HG03066 (cell line): ENCODE measurements around the gene STOM.

Source experiments
- ATAC-seq: cut with Tn5 transposase; IDR thresholded peaks from one replicate; pipeline ENCODE4 v1.9.1; 2021; ENCODE audit warnings: low read depth; ENCODE audit not compliant: unreplicated experiment

Gene STOM

DNA sequence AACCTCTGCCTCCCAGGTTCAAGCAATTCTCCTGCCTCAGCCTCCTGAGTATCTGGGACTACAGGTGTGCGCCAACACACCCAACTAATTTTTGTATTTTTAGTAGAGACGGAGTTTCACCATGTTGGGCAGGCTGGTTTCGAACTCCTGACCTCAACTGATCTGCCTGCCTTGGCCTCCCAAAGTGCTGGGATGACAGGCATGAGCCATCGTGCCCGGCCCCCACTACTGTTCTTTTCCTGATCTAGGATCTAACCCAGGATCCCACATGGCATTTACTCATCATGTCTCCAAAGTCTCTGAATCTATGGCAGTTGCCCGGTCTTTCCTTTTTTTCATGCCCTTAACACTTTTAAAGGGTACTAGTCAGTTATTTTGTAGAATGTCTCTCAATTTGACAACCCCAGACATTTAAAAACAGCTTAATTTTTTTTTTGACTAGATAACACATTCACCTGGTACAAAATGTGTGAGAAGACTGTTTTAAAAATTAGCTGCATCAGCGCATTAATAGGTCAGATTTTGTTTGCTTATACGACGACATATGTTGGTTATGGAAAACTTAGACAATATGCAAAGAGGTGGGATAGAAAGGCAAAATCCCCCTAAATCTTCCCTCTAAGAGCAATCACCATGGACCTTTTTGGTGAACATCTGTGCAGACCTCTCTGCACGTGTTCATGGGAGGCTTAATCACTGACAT is 46.5 kb downstream of the STOM start:
- no peak for ATAC-seq

DNA sequence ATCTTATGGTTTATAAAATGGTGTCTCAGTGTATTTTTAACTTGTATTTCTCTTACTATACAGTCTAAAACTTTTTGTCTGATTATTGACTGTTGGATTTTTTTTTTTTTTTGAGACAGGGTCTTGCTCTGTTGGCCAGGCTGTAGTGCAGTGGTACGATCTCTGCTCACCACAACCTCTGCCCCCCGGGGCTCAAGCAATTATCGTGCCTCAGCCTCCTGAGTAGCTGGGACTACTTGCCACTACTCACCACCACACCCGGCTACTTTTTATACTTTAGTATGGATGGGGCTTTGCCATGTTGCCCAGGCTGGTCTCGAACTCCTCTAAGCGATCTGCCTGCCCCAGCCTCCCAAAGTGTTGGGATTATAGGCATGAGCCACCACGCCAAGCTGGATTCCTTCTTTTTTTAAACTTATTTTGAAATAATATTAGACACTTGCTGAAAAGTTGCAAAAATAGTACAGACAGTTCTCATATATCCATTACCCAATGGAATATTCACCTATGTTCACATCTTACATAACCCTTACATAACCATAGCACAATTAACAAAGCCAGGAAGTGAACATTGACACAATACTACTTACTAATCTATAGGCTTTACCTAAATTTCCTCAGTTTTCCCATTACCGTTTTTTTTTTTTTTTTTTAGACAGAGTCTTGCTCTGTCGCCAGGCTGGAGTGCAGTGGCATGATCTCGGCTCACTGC is 47.2 kb downstream of the STOM start:
- no peak for ATAC-seq

DNA sequence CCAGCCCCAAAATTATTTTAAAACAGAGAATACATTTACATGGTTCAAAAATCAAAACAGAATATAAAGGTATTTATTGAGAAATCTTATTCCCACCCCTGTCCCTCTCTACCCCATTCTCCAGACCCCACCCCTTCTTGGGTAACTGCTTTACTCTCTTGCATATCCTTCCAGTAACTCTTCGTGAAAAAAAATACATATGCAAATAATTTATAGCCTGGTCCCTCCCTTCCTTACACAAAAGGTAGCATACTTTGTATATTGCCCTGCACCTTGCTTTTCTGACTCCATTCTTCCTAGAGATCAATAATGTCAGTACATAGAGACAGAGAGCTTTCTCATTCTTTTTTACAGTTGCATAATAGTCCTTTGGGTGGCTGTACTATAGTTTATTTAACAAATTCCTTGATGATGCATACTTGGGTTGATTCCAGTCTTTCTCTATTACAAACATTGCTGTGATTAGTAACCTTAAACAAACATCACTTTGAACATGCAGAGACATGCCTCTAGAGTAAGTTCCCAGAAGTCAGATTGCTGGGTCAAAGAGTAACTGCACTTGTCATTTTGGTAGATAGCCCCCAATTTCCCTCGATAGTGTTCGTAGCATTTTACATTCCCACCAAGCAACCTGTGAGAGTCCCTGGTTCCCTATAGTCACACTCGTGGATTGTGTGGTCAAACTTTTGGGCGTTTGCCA is 47.9 kb downstream of the STOM start:
- no peak for ATAC-seq

DNA sequence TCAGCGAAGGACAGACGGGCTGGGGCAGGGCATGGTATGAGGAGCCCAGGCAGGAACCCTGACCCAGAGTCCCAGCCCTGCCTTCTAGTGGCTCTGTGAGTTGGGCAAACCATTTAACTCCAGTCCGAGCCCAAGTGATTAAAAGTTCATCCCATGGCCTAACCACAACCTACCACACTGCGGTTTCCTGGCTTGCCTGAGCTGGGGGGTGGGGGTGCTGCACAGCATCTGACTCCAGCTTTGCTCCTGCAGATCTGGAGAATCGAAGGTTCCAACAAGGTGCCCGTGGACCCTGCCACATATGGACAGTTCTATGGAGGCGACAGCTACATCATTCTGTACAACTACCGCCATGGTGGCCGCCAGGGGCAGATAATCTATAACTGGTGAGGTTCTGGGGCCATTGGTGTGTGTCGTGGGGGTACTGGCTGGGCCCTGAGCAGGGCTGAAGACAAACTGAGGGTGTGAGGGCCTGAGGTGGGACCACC is 49.0 kb downstream of the STOM start:
- ATAC-seq: no peak

DNA sequence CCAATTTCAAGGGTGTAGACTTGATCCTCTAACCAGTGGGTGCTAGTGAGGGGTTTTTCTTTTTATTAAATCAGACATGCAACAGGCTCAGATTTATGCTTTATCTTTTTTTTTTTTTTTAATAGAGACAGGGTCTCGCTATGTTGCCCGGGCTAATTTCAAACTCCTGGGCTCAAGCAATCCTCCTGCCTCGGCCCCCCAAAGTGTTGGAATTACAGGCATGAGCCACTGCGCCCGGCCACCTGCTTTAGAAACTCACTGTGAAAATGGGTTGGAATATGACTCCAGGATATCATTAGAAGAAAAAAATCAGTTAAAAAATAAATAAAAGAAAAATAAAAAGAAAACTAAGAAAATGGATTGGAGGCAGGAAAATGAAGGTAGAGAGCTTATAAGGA is 50.7 kb downstream of the STOM start:
- ATAC-seq: no peak

DNA sequence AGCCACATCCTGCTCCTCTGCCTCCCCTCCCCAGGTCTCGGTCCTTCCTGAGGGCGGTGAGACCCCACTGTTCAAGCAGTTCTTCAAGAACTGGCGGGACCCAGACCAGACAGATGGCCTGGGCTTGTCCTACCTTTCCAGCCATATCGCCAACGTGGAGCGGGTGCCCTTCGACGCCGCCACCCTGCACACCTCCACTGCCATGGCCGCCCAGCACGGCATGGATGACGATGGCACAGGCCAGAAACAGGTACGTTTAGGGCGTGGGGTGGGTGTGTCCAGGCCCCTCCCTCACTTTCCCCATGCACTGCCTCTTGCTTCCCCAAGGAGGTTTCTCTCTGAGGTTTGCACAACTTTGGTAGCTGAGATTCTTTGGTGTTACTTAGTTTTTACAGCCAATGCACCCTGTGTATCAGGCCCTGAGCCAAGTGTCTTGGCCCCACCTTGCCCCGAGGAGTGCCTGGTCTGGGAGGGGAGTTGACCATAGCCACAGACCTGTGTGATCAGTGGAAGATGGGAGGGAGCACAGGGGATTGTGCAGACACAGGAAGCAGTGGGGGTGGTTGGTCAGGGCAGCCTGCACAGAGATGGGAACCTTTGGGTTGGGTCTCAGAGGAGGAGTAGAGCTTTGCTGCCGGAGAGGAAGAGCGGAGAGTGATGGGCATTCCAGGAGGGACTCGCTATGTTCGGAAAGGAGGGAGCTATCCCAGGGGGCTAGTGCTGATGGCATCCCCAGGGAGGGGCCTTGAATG is 51.2 kb downstream of the STOM start:
- no peak for ATAC-seq

DNA sequence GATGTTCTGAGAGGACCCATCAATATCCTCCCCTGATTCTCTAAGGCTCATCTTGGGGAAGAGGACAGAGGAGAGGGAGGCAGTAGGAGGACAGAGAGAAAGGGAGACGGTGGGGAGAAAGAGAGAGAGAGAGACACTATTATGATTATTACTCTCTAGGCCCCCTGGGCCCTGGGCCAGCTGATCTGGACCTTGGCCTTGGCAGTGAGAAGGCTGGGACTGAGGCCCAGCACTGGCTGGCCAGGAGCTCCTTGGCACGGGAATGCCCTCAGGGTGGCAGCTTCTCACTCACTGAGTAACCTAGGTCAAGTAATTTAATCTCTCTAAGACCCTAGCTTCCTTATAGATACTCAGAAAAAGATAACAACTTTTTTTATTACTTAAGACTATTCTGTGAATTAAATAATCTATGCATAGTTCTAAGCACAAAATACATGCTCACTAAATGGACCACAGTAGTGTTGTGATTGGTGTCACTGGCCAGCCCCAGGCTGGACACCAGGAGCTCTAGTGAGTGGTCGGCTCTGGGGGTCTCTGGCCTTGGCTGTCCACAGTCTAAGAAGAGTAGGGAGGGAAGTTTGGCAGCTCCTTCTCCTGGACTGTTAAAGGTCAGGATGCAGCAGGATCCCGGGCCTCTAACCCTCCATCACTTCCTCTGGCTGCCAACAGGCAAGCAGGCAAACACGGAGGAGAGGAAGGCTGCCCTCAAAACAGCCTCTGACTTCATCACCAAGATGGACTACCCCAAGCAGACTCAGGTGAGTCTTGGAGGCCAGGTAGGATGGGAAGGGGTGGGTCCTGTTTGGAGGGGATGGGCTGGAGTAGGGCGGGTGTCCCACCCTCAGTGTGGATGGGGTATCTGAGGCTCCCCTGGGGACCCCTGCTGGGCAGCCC is 52.1 kb downstream of the STOM start:
- ATAC-seq: no peak

DNA sequence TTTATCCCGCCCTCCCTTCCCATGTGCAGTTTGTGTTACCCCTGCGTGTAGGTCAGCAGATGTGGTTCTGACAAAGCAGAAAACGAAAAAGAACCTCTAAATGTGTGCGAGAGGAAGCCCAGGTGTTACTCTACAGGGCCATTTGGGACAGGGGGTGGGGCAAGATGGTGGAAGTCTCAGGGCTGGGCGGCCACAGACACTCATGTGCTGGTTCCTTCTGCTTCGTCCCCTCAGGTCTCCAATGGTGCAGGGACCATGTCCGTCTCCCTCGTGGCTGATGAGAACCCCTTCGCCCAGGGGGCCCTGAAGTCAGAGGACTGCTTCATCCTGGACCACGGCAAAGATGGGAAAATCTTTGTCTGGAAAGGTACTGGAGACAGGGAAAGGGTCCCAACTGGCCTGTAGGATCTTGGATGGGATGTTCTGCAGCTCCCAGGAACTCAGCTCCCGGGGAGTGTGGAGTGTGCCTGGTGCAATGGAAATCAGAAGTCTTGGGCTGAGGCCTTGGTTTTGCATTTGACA is 53.1 kb downstream of the STOM start:
- no peak for ATAC-seq

DNA sequence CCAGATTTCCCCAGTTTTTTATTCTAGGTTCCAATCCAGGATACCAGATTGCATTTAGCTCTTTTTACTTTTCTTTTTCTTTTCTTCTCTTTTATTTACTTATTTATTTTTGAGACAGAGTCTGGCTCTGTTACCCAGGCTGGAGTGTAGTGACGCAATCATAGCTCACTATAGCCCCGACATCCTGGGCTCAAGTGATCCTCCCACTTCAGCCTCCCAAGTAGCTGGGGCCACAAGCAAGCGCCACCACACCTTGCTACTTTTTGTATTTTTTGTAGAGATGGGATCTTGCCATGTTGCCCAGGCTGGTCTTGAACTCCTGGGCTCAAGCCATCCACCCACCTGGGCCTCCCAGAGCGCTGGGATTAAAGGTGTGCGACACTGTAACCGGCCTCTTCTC is 53.7 kb downstream of the STOM start:
- no peak for ATAC-seq

DNA sequence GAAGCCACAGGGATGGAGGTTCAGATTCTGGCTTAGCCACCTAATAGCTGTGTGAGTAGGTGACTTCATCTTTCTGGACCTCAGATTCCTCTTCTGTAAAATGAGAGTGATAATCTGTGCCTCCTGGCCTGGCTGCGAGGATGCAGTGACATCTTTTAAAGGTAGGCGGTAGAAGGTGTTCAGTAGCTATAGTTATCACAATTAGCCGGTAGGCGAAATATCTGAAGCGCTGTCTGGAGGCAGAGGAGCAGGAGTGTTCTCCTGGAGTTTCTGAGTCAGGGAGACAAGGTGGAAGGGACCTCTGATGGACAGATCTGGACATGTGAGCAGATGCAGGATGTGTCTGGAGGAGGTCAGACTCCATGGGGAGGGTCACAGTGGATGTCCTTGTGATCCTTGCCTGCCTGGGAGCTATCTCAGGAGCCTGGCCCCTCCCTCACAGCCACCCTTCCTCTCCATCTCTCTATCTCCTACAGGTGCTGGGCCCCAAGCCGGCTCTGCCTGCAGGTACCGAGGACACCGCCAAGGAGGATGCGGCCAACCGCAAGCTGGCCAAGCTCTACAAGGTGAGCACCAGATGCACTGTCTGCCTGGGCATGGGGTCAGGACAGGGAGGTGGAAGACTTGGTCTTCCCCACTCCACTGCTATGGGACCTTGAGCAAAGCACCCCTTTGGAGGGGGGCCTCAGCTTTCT is 56.4 kb downstream of the STOM start:
- ATAC-seq: no peak

DNA sequence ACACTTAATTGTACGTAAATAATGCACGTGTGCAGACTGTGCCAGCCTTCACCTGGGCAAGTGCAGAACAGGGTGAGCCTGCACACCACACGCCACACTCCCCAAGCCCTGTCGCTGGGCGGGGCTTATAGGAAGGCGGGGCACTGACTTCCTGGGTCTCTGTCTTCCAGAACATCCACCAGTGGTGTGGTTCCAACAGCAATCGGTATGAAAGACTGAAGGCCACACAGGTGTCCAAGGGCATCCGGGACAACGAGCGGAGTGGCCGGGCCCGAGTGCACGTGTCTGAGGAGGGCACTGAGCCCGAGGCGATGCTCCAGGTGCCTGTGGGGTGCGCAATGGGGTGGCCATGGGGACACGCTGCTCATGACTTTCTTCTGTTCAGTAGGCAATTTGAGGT is 57.9 kb downstream of the STOM start:
- ATAC-seq: no peak

DNA sequence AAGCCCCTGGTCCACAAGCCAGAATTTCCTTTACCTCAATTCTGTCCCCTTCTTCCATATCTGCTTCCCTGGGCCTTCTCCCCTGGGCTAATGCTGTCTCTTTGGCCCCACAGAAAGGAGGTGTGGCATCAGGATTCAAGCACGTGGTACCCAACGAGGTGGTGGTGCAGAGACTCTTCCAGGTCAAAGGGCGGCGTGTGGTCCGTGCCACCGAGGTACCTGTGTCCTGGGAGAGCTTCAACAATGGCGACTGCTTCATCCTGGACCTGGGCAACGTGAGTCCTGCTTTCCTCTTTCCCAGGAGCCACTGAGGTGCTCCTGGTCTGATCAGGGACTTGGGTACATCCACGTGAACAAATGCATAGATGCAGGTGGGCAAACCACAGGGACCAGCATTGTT is 59.5 kb downstream of the STOM start:
- ATAC-seq: no peak

DNA sequence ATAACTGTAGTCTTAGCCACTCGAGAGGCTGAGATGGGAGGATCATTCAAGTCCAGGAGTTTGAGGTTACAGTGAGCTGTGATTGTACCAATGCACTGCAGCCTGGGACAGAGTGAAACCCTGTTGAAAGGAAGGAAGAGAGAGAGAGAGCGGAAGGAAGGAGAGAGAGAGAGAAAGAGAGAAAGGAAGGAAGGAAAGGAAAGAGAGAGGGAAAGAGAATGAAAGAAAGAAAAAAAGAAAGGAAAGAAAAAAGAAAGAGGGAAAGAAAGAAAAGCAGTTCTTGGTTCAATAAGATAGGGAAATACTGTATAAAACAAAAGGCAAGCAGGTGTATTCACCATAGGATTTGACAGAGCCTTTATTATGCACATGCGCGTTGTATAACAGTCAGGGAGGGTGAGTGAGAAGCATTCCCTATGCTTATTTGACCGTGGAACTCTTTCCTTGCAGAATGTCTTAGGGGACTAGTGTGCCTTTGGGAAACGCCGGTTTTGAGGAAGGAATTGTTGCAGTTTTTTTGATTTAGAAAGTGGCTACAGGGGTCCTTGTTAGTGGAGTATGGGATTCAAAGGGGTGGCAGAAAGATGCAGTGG is 60.1 kb downstream of the STOM start:
- no peak for ATAC-seq

DNA sequence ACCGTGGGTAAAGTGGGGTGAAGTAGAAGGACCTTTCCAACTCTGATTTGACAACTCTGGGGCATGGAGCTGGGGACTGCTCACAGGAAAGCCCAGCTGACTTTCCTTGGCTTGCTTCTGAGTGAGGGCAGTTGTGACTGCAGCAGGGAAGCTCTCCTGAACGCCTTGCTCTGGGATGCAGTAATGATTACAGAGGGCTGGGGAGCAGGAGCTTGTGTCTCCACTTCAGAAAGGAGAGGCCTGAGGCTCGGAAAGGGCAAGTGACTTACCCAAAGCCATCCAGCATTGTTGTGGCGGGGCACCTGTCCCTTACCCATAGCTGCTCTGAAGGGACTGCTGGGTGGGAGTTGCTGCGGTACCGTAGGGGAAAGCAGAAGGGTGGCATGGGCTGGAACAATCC is 60.9 kb downstream of the STOM start:
- no peak for ATAC-seq

DNA sequence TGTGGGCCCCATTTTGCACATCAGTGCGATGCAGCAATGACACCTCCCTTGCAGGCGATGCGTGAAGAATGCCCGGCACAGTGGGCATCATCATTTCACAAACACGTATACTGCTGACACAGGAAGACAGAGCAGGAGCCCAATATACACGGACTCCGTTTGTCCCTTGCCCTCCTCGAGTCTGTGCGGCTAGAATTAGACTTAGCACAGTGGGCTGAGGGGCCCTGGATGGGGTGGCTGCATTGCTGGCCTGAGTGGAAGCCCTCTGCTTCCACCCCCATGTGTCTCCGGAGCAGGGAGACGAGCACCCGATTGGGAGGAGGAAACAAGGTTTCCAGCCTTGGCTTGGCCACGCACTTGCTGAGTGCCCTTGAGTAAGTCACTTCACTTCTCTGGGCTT is 61.3 kb downstream of the STOM start:
- no peak for ATAC-seq

DNA sequence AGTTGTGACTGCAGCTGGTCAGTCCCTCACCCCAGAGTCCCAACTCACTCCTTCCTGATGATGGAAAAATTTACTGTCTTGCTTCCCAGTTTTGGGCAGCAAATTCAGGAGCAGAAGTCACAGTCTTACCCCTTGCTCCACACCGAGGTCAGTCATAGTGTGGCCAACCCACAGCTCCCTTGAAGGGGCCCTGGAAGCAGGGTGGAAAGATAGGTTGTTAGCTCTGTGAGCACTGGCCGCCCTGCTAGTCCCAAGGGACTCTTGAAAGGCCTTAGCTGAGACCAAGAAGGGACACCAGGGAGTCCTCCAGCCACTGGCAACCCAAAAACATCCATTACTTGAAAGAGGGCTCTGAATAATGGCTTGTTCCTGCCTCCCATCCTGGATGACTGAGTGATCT is 62.1 kb downstream of the STOM start:
- no peak for ATAC-seq

DNA sequence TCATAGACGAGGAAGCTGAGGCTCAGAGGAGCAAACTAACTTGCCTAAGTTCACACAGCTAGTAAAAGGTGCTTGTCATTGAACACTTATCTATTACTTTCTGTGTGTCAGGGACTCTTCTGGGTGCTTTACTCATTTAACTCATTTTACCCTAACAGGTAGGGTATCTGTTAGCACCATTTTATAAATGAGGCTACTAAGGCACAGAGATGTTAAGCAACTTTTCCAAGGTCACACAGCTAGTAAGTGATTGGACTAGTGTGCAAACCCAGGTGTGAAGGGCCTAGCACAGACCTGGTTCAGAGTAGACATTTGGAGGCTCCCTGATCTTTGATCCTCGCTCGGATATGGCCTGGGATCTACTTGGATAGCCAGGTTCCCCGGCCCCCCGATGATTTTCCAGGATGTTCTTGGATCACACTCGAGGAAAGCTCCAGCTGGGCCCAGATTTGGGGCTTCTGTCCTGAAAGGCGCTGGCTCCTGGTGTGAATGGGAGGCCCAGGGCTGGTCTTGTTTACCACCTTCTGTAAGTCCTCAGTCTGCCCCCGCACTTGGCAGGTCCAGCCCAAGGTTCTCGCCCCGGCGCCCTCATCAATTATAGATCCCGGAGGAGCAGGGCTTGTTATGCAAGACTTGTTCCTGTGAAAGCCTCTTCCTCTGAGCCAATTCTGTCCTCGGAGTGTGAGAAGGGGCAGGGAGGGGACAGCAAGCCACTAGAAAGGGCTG is 64.6 kb downstream of the STOM start:
- no peak for ATAC-seq

DNA sequence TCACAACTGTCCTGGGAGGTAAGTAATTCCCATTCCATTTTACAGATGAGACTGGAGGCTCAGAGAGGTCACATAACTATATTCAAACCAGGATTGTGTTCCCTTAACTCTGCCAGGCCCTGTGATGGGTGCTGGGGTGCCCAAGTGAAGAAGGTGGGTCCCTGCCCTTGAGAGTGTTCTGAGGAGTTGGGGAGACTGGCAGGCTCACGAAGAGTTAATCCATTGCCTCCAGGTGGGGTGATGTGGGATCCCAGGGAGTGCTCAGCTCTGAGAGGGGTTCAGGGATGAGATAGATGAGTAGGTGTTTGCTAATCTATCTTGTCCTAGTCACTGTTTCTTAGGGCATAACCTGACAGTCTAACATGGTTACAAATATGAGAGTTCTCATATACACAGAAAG is 65.3 kb downstream of the STOM start:
- ATAC-seq: no peak
